CD4-positive, alpha-beta T cell treated with Interferon alpha-2 for 1 hour (primary cell): ENCODE results near the gene ASPN.

Experiments used
- DNase-seq, 2 donors: peaks; one replicate each; pipeline ENCODE4 v3.0.0-alpha.2; 2020 to 2022

Gene ASPN

GRCh38 chr9:92503156-92503555, 20.9 kb upstream of the ASPN start:
- no peak for DNase-seq

DNA sequence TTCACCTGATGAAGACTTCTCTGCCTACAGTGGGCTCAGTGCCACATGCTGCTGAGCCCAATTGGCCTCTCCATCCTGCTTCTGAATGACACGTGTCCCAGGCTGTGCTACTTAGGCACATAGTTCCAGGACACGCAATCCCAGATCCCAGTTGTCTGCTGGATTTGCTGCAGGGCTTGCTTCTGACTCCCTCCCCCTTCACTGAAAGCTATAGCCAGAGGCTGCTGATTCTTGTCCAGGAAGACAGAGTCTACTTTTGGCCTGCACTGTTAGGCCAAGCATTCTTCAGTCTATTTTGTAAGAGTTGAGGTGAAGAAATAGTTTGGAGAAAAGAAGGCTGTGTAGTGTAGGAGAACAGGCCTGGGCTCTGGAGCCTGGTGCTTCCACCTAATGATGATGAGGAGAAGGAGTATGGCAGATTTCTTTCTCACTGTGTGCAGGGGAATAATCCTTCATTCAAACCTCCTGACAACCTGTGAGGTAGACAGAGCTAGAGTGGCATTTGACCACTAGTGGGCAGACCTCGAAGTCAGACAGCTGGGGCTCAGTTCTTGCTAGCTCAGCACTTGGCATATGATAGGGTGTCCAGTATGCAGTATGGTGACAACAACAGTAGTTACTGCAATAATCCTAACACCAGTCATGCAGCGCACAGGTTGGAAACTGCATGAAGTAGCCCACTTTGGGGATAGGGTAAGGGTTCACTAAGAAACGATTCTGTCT, 19.5 kb upstream of the ASPN start:
- DNase-seq: peak in 1 of 2 donors; percentile 4

DNA sequence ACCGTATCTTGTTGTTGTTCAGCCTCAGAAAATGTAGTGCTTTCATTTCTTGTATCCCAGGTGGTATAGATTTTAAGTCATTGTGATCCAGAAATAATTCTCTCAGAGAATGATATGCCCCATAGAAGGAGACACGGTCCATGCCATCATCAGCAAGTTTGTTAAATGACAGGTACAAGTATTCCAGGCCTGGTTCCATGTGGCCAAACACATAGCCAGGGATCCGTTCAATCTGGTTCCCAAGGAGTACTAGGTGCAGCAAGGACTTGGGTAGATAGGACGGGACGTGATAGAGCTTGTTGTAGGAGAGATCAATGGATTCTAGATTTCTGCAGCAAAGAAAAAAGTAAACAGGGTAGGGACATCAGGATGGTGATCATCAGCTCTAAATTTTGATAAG, 18.4 kb upstream of the ASPN start:
- DNase-seq: no peak

- no peak for DNase-seq
Observed at GRCh38 chr9:92499701-92500100, 17.4 kb upstream of the ASPN start.

DNA sequence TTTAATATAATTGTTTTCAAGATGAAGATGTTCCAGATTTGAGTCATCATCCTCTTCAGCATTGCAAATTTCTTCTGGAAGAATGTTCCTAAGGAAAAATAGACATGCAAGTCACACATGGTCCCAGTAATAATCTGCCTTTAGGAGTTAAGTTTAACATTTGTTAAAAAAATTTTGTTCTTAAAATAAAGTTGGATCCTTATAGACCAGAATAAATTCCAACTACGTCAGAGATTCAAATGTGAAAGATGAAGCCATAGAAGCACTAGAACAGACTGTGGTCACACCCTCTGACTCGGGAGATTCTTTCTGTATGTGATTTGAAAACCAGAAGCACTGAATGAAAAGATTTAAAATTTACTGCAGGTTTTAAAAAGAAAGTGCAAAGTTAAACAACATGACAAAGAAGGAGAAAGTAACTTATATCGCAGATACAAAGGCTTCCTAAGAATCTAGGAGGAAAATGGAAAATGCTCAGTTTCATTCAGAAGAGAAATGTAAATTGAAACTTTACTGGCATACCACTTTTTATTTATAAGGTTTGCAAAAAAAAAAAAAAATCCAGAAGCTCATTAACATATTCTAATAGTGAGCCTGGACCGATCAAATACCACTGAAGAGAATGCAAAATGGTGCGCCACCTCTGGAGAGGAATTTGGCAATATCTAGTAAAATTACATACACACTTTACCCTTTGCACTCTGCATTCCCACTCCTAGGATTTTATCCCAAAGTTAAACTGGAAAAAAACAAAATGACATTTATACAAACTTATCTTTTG, 14.3 kb upstream of the ASPN start:
- no peak for DNase-seq

- no peak for DNase-seq
Observed at GRCh38 chr9:92494856-92495255, 12.6 kb upstream of the ASPN start.

- DNase-seq: no peak
Observed at GRCh38 chr9:92493749-92494387, 11.6 kb upstream of the ASPN start.

- DNase-seq: no peak
Observed at GRCh38 chr9:92492781-92493401, 10.6 kb upstream of the ASPN start.

GRCh38 chr9:92488681-92489550, 6.6 kb upstream of the ASPN start:
- DNase-seq: no peak

GRCh38 chr9:92486371-92486770, 4.1 kb upstream of the ASPN start:
- DNase-seq: no peak

DNA sequence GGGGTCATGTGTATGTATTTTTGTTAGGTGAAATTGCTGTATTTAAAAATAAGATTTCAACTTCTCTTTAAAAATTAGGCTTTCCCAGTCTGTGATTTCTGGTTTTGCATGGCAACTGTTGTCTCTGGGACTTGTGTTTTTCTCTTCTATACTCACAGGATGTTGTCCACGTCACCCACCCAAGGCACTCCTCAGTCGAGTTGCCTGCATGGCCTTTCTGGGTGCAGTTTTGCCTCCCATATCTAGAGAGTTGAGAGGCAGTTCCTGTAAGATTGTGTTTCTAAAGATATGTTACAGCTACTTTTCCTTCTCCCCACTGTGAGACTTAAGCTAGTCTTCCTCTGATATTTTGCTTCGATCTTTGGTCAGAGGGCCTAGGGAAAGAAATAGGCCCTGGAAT, 2.3 kb upstream of the ASPN start:
- DNase-seq: no peak

DNA sequence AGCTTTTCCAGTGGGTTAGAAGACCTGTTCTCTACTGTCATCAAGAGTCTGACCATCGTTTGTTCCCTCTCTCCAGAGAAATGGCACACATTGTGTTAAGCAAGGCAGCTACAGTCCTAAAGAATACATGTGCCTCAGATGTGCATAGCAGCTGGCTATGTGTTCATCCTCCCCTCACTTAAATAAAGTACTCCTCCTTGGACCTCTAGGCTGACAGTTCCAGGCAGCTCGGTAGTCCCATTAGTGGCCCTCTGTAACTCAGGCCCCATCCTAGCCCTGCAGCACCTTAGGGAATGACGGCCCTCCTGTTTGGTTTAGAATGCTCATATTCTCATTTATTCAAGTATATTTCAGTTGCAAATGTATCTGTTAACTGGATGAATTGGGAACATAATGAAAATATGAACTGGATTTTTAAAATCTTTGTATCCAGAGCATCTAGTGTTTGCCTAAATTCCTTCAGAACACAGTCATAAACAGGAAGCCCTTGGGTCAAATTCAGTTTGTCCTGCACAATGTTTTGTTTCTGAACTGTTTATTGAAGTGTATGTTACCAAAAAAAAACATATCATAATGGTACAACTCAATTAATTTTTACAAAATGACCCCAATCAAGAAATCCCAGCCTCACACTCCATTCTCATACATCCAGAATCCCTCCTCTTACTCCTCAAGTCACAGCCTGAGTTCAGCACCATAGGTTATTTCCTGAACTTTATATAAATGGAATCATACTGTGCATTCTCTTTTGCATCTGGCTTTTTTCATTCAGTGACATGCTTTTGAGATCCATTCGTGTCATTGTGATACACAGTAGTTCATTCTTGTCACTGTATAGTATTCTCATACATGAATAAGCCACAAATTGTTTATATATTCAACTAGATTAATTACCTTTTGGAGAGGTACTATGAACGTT, 1.6 kb upstream of the ASPN start:
- no peak for DNase-seq

DNA sequence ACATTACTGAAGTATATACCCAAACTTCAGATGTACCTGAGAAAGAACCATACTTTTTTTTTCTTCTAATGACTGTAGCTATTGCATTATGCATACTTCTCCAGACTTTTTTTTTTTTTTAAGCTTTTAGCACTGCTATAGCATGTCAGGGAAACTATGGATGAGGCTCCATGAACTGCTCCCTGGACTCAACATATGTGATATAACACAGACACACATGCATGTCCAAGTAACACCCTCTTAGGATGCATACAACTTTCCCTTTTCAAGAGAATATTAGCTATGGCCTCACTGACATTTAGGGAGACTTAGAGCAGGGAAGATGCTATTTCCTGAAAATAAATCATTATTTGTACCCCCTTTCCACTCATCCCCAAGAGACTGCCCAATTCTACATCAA, 499 bp upstream of the ASPN start:
- no peak for DNase-seq

DNA sequence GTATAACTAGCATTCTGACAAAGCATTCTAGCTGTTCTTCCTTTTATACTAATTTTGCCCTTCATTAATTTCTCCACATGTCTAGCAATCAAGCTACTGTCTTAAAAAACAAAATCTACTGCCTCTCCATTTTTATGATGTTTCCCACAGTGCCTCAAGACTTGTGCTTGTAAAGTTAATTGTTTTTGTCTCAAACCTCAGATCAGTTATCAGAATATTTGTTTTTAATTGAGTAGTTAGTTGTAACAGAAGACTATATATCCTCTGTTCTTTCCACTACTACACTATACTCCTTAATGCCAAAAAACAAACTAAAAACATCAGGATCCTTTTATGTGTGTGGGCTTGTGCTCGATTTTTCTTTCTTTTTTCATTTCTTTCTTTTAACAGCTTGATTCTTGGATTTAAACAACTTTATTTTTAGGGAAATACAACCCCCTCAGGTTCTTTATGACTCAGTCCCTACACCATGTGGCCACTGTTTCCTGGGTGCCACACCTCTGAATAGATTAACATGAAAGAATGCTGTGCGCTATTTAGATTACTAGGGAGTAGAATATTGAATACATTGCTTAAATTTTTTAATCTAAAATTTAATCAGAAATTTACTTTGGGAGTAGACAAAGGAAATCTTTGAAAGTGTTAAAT, 1.2 kb downstream of the ASPN start:
- DNase-seq: no peak

GRCh38 chr9:92480291-92480771, 2.0 kb downstream of the ASPN start:
- DNase-seq: no peak

DNA sequence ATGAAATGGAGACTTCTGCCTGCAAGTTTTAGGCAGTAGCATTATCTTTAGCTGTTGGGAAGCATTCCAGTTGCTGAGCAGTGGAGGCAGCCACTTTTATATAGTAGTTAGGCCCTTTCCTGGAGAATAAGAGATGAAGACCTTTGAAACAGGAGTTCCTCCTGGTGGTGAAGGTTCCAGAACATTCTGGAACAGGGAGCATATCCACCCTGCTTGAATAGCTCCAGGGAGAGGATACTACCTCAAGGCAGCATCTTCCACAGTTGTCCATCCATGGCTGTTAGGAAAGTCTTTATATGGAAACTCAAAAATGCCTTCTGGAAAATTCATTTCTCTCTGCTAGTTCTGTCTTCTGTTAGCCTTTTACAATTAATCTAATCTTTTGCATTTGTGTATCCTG, 3.0 kb downstream of the ASPN start:
- no peak for DNase-seq

- DNase-seq: no peak
Observed at GRCh38 chr9:92478783-92479182, 3.5 kb downstream of the ASPN start.

DNA sequence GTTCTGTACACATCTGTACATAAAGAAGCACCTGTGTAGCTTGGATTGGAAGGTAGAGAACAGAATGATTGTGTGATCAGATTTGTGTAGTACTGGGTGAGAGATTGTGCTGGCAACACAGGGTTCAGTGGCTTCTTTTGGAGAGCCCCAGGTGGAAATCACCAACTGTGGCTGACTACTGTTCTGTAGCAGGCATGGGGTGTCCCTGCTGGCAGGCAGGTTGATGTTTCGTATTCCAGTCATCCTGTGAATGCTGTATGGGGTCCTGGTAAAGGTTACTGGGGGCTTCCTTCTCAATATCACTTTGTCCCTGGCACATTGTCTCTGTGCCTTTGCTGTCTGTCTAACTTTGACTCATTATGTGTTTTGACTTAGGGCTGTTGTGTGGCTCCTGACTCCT, 5.3 kb downstream of the ASPN start:
- DNase-seq: no peak

- no peak for DNase-seq
Observed at GRCh38 chr9:92474587-92474986, 7.7 kb downstream of the ASPN start.

- no peak for DNase-seq
Observed at GRCh38 chr9:92468206-92468605, 14.1 kb downstream of the ASPN start.

GRCh38 chr9:92467511-92467910, 14.8 kb downstream of the ASPN start:
- no peak for DNase-seq
